GM10266 (cell line): Measurements from ENCODE around the gene NXN.
"Not testable (repeated sequence)": the region's sequence is repeated elsewhere in the genome, so short reads cannot be mapped to it uniquely, and the experiment has no call there.

Experiments used
- DNase-seq: peaks from one replicate; pipeline ENCODE4 v3.0.0; 2012; ENCODE audit errors: extremely low spot score
- TF ChIP-seq, protein P1 (sequence below): IDR thresholded peaks from 2 replicates; pipeline ENCODE4 v1.5.1; 2012; ENCODE audit warnings: mild to moderate bottlenecking, low read depth; ENCODE audit not compliant: control insufficient read depth, insufficient read depth; ENCODE audit errors: missing control alignments

NXN gene

DNA sequence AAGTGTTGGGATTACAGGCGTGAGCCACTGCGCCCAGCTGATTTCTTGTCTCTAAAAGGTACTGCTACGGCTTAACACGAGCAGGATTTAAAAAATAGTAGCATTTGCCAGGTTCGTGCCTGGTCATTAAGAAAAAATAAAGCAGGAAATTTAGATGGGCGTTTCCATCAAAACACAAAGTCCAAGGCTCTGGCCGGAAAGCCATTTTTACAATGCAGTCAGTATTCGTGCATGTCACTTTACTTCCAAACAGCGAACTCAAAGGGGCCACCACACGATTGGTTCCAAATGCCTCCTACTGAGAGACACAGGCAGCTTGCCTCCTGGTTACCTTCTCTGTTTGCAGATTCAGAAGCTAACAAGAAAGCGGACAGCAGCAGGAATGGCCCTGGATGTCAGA is 131.2 kb downstream of the NXN start:
- TF ChIP-seq, protein P1, sequence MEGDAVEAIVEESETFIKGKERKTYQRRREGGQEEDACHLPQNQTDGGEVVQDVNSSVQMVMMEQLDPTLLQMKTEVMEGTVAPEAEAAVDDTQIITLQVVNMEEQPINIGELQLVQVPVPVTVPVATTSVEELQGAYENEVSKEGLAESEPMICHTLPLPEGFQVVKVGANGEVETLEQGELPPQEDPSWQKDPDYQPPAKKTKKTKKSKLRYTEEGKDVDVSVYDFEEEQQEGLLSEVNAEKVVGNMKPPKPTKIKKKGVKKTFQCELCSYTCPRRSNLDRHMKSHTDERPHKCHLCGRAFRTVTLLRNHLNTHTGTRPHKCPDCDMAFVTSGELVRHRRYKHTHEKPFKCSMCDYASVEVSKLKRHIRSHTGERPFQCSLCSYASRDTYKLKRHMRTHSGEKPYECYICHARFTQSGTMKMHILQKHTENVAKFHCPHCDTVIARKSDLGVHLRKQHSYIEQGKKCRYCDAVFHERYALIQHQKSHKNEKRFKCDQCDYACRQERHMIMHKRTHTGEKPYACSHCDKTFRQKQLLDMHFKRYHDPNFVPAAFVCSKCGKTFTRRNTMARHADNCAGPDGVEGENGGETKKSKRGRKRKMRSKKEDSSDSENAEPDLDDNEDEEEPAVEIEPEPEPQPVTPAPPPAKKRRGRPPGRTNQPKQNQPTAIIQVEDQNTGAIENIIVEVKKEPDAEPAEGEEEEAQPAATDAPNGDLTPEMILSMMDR = no peak
- no peak for DNase-seq

DNA sequence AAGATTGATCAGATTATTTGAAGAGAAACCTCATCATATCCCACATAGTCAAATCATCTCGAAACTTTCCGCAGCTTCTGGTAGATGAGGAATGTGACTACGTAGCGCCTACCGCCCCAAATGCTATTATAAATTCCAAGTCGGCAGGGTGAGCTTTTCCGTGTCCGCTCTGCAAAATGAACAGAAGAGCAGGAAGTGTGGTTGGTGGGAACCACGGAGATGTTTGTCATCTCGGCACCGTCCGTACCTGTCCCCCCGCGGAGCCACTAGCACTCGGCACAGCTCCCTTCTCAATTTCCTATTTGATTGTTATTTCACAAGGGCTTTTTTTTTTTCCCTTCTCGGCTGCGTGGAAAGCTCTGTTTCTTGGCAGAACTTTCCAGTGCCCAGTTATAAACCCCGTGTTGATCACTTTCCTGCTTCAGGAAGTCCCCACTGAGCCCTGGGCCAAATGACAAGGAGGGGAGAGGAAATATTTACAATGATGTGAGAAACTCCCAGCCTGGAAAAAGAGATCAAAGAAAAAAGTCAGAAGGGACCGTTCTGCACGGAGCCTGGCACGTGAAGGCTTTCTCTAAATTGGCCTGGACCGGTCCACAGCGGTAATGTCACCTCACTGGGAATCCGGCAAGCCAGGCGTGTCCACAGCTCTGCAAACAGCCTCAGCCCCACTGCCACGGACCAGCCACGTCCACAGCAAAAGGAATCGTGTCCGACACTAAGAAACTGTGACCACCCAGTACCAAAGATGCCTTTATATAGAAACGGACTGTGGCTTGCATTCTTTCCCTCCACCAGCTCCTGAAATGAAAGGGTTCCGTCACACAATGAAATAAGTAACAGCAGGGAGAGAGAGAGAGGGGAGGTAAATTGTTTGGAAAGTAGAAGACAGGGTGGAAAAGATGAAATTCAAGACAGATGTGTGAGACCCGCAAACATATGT is 132.4 kb downstream of the NXN start:
- no peak for DNase-seq
- TF ChIP-seq, protein P1 = no peak

DNA sequence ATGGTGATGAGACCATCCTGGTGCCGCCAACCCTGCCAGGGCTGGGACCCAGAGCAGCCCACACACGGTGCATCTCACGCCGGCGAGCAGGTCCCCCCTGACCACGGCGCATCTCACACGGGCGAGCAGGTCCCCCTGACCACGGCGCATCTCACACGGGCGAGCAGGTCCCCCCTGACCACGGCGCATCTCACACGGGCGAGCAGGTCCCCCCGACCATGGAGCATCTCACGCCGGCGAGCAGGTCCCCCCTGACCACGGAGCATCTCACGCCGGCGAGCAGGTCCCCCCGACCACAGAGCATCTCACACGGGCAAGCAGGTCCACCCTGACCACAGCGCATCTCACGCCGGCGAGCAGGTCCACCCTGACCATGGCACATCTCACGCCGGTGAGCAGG is 138.3 kb downstream of the NXN start:
- DNase-seq = no peak
- TF ChIP-seq, protein P1 = no peak

DNA sequence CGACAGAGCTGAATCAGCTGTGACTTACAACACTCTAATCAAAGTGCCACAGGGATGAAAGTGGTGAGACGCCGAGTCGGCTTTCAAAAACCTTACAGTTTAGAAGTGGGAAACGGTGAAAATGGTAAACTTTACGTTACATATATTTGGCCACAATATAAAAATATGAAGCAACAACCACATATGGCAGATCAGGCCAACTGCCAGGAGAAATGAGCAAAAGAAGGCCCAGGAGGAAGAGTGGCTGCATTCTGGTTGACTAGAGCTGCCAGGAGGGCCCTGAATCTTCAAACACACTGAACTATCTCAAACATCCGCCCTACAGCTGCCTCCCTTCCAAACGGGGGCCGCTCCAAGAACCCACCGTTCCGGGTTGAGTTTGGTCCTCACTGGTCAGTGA is 141.1 kb downstream of the NXN start:
- TF ChIP-seq, protein P1 = no peak
- DNase-seq = no peak

DNA sequence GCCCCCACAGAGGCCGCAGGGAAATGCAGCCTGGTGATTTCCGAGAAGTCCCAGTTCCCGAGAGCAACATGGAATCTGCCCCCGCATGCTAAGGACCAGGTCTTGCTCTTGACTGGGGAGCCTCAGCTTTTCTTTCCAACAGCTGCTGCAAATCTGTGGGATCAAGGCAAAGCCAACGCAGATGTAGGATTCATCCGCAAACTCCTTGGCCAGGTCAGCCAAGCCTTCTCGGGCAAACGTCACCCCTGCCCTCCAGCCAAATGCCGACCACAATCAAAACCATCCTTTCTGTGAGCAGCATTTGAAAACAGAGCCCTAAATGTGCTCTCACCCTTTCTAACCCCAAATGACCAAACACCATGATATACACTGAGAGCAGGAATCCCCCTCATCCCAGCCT is 143.4 kb downstream of the NXN start:
- TF ChIP-seq, protein P1 = no peak
- DNase-seq = no peak

DNA sequence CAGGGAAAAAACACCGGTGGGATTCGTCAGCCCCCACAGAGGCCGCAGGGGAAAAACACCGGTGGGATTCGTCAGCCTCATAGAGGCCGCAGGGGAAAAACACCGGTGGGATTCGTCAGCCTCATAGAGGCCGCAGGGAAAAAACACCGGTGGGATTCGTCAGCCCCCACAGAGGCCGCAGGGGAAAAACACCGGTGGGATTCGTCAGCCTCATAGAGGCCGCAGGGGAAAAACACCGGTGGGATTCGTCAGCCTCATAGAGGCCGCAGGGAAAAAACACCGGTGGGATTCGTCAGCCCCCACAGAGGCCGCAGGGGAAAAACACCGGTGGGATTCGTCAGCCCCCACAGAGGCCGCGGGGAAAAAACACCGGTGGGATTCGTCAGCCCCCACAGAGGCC is 143.9 kb downstream of the NXN start:
- DNase-seq = not testable (repeated sequence)

DNA sequence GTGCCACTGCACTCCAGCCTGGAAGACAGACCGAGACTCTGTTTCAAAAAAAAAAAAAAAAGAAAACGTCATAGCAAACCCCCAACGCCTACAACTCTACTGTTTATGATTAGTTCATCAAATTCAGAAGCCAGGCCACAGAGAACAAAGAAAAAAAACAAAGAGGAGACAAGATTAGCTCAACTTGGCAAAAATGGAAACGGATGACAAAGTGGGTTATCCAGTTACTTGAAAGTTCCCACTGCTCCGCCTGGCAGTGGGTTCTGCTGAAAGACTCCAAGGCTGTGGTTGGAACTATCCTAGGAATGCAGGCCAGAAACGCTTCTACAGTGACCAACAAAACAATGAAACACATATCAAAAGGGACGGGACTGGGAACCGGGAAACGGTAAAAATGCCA is 144.3 kb downstream of the NXN start:
- TF ChIP-seq, protein P1 = no peak
- DNase-seq = no peak
